Neuronal stem cell (in vitro differentiated cells): ENCODE data around the gene PTPRD.

Source experiments
- DNase-seq: peaks from one replicate; pipeline ENCODE4 v3.0.0-alpha.2; 2013; ENCODE audit warnings: low spot score
- H2AFZ ChIP-seq: one replicate; pipeline ENCODE4 v1.6.1; 2013; ENCODE audit warnings: mild to moderate bottlenecking, low read length, inconsistent platforms
- H2AK5ac ChIP-seq: 2 replicates; pipeline ENCODE4 v1.6.1; 2013; ENCODE audit warnings: low read depth, mild to moderate bottlenecking, inconsistent platforms, low read length, moderate library complexity, mixed read lengths
- H2BK120ac ChIP-seq: 2 replicates; pipeline ENCODE4 v1.6.1; 2013; ENCODE audit warnings: low read depth, mild to moderate bottlenecking, inconsistent platforms, low read length, moderate library complexity, mixed read lengths
- H2BK12ac ChIP-seq: one replicate; pipeline ENCODE4 v1.6.1; 2013; ENCODE audit warnings: low read length, inconsistent platforms
- H2BK15ac ChIP-seq: 2 replicates; pipeline ENCODE4 v1.6.1; 2013; ENCODE audit warnings: mild to moderate bottlenecking, low read length, inconsistent platforms, mixed read lengths
- H2BK5ac ChIP-seq: one replicate; pipeline ENCODE4 v1.6.1; 2013; ENCODE audit warnings: inconsistent platforms, mild to moderate bottlenecking, low read length, moderate library complexity
- H3K14ac ChIP-seq: one replicate; pipeline ENCODE4 v1.6.1; 2013; ENCODE audit warnings: low read length, inconsistent platforms
- H3K18ac ChIP-seq: 2 replicates; pipeline ENCODE4 v1.6.1; 2013; ENCODE audit warnings: low read length, inconsistent platforms
- H3K23ac ChIP-seq: 2 replicates; pipeline ENCODE4 v1.6.1; 2013; ENCODE audit warnings: low read depth, mild to moderate bottlenecking, mixed read lengths, low read length, inconsistent platforms; ENCODE audit not compliant: poor library complexity
- H3K27ac ChIP-seq: replicated peaks from 3 replicates; pipeline ENCODE4 v1.5.1; 2013; ENCODE audit warnings: low read length, inconsistent platforms
- H3K27me3 ChIP-seq, 3 experiments: 2 replicates each; pipeline ENCODE4 v1.6.1; 2013; ENCODE audit warnings: low read length in 3 of 3, mild to moderate bottlenecking in 2 of 3, inconsistent platforms in 1 of 3, low read depth in 1 of 3, mixed read lengths in 1 of 3, moderate library complexity in 1 of 3; ENCODE audit not compliant: control insufficient read depth in 3 of 3, insufficient read depth in 3 of 3
- H3K36me3 ChIP-seq, 2 donors: replicated peaks in 1 of 2; 2 replicates each; pipeline ENCODE4 v1.6.1; 2013; ENCODE audit warnings: low read length in 2 of 2; ENCODE audit not compliant: control insufficient read depth in 2 of 2, insufficient read depth in 2 of 2
- H3K4ac ChIP-seq: 2 replicates; pipeline ENCODE4 v1.6.1; 2013; ENCODE audit warnings: inconsistent platforms, mild to moderate bottlenecking, low read length, moderate library complexity
- H3K4me1 ChIP-seq, 2 donors: 1 replicate in 1 of 2; 2 replicates in 1 of 2; pipeline ENCODE4 v1.6.1; 2013; ENCODE audit warnings: low read length in 2 of 2, low read depth in 1 of 2; ENCODE audit not compliant: control insufficient read depth in 2 of 2, insufficient read depth in 1 of 2
- H3K4me2 ChIP-seq: one replicate; pipeline ENCODE4 v1.6.1; 2013; ENCODE audit warnings: mild to moderate bottlenecking, low read length, inconsistent platforms; ENCODE audit not compliant: insufficient read depth, poor library complexity, severe bottlenecking
- H3K4me3 ChIP-seq, 2 donors: 2 replicates each; pipeline ENCODE4 v1.5.1; 2013; ENCODE audit warnings: low read length in 2 of 2, mild to moderate bottlenecking in 2 of 2, inconsistent platforms in 1 of 2, moderate library complexity in 1 of 2
- H3K79me1 ChIP-seq: one replicate; pipeline ENCODE4 v1.6.1; 2013; ENCODE audit warnings: low read depth, mild to moderate bottlenecking, inconsistent platforms, low read length, moderate library complexity
- H3K9ac ChIP-seq: one replicate; pipeline ENCODE4 v1.6.1; 2013; ENCODE audit warnings: mild to moderate bottlenecking, low read depth, low read length, inconsistent platforms; ENCODE audit not compliant: poor library complexity
- H3K9me3 ChIP-seq, 2 donors: replicated peaks in 1 of 2; 2 replicates each; pipeline versions ENCODE3 to v1.6.1; 2013; ENCODE audit warnings: low read length in 2 of 2, mild to moderate bottlenecking in 2 of 2, inconsistent platforms in 1 of 2, low read depth in 1 of 2, mixed read lengths in 1 of 2, moderate library complexity in 1 of 2; ENCODE audit not compliant: control insufficient read depth in 2 of 2, insufficient read depth in 1 of 2
- H4K8ac ChIP-seq: one replicate; pipeline ENCODE4 v1.6.1; 2013; ENCODE audit warnings: low read depth, mild to moderate bottlenecking, inconsistent platforms, low read length, moderate library complexity
- H4K91ac ChIP-seq: one replicate; pipeline ENCODE4 v1.6.1; 2013; ENCODE audit warnings: low read length, low read depth, mild to moderate bottlenecking, inconsistent platforms; ENCODE audit not compliant: poor library complexity
- WGBS, 2 donors: extraction: QIAGEN DNeasy Blood & Tissue Kit; methylation state at CpG; one replicate each; pipeline ENCODE4 v1.1.7; 2013; ENCODE audit warnings: missing lambda C conversion rate in 2 of 2, mixed read lengths in 1 of 2; ENCODE audit not compliant: insufficient read length in 2 of 2, insufficient replicate concordance in 1 of 2; ENCODE audit errors: extremely low coverage in 2 of 2; 5-methylcytosine and 5-hydroxymethylcytosine counted together

Gene PTPRD

GRCh38 chr9:10649076-10649475 is 36.3 kb upstream of the PTPRD start:
- Histone ChIP-seq H3K4ac (no peak overlapping the region), H3K23ac (no peak overlapping the region), H3K9me3 (no peaks in the 10 kb centered on the region), H2BK5ac (no peak overlapping the region), H2AK5ac (no peak overlapping the region), H3K27ac (no peak overlapping the region), H2BK120ac (no peak overlapping the region), H3K9ac (no peak overlapping the region), H4K91ac (no peak overlapping the region), H3K27me3 (no peaks in the 10 kb centered on the region), H3K4me1 (no peaks in the 10 kb centered on the region), H4K8ac (no peak overlapping the region), H3K18ac (no peak overlapping the region), H3K79me1 (no peaks in the 10 kb centered on the region), H3K14ac (no peak overlapping the region), H2AFZ (no peak overlapping the region), H3K4me3 (no peak overlapping the region), H2BK12ac (no peak overlapping the region), H3K36me3 (no peaks in the 10 kb centered on the region), H3K4me2 (no peak overlapping the region), H2BK15ac (no peak overlapping the region)
- WGBS, 2 donors, result no CpG with 5 or more reads among the region's 1 CpG
- no peak for DNase-seq

GRCh38 chr9:10633785-10634184 is 21.0 kb upstream of the PTPRD start:
- Histone ChIP-seq H3K4me1 (no peaks in the 10 kb centered on the region), H2BK5ac (no peak overlapping the region), H3K23ac (no peak overlapping the region), H3K27ac (no peak overlapping the region), H4K91ac (no peak overlapping the region), H4K8ac (no peak overlapping the region), H2BK12ac (no peak overlapping the region), H3K4me3 (no peak overlapping the region), H2BK15ac (no peak overlapping the region), H3K9me3 (no peaks in the 10 kb centered on the region), H3K18ac (no peak overlapping the region), H2BK120ac (no peak overlapping the region), H2AK5ac (no peak overlapping the region), H3K79me1 (no peaks in the 10 kb centered on the region), H3K9ac (no peak overlapping the region), H3K14ac (no peak overlapping the region), H3K27me3 (no peaks in the 10 kb centered on the region), H3K4ac (no peak overlapping the region), H3K4me2 (no peak overlapping the region), H3K36me3 (no peaks in the 10 kb centered on the region), H2AFZ (no peak overlapping the region)
- no CpG with 5 or more reads among the region's 3 CpGs for WGBS, 2 donors
- DNase-seq, result no peak

- H3K23ac ChIP-seq, result no peak overlapping the region
- no peak overlapping the region for H2AFZ ChIP-seq
- no peak overlapping the region for H3K14ac ChIP-seq
- DNase-seq, result no peak
- no peaks in the 10 kb centered on the region for H3K9me3 ChIP-seq
- H3K18ac ChIP-seq, result no peak overlapping the region
- H3K27ac ChIP-seq, result no peak overlapping the region
- no peak overlapping the region for H2AK5ac ChIP-seq
- H2BK12ac ChIP-seq, result no peak overlapping the region
- no peaks in the 10 kb centered on the region for H3K36me3 ChIP-seq
- H4K8ac ChIP-seq, result no peak overlapping the region
- H3K4me3 ChIP-seq, result no peak overlapping the region
- no peak overlapping the region for H2BK120ac ChIP-seq
- no peak overlapping the region for H2BK15ac ChIP-seq
- no peaks in the 10 kb centered on the region for H3K4me1 ChIP-seq
- no peak overlapping the region for H3K4ac ChIP-seq
- no peaks in the 10 kb centered on the region for H3K79me1 ChIP-seq
- H2BK5ac ChIP-seq, result no peak overlapping the region
- WGBS, 2 donors, result no CpG with 5 or more reads among the region's 9 CpGs
- no peak overlapping the region for H3K4me2 ChIP-seq
- H3K27me3 ChIP-seq, result peaks cover 0 to 45% (median 12%) of the 10 kb centered on the region in 3 experiments
- no peak overlapping the region for H4K91ac ChIP-seq
- H3K9ac ChIP-seq, result no peak overlapping the region
Observed at GRCh38 chr9:10614196-10614800, 1.5 kb upstream of the PTPRD start.

GRCh38 chr9:10613419-10613818 is 617 bp upstream of the PTPRD start:
- Histone ChIP-seq H3K4me1 (no peaks in the 10 kb centered on the region), H3K36me3 (no peaks in the 10 kb centered on the region), H3K79me1 (no peaks in the 10 kb centered on the region), H2BK5ac (no peak overlapping the region), H3K4ac (no peak overlapping the region), H4K91ac (no peak overlapping the region), H3K27me3 (peaks cover 0 to 45% (median 12%) of the 10 kb centered on the region in 3 experiments), H3K14ac (no peak overlapping the region), H2BK12ac (no peak overlapping the region), H2BK15ac (no peak overlapping the region), H3K9ac (no peak overlapping the region), H3K9me3 (no peaks in the 10 kb centered on the region), H3K18ac (no peak overlapping the region), H2AK5ac (no peak overlapping the region), H2AFZ (peak overlapping the region; percentile 98), H3K4me2 (peak overlapping the region; percentile 66), H2BK120ac (no peak overlapping the region), H4K8ac (no peak overlapping the region), H3K4me3 (peak overlapping the region; percentile 46 to 89), H3K27ac (no peak overlapping the region), H3K23ac (no peak overlapping the region)
- DNase-seq, result no peak
- no CpG with 5 or more reads among the region's 13 CpGs for WGBS, 2 donors
